Memory B cell (primary cell): ENCODE data around the gene OTOL1.

Experiments
- ATAC-seq: fragments of 150-1000 bp; cut with Tn5 transposase; 2 replicates; pipeline ENCODE4 v1.10.0; 2021; ENCODE audit warnings: low read depth, mild to moderate bottlenecking, moderate library complexity
- DNase-seq, 2 donors: peaks; one replicate each; pipeline ENCODE4 v3.0.0; 2022; ENCODE audit warnings: low spot score in 2 of 2
- H3K27ac Mint-ChIP-seq: one replicate; pipeline ENCODE4 v1.8.0; 2022; ENCODE audit warnings: mild to moderate bottlenecking, moderate library complexity, mixed read lengths
- H3K27me3 Mint-ChIP-seq: one replicate; pipeline ENCODE4 v1.8.0; 2022; ENCODE audit warnings: mixed read lengths
- H3K36me3 Mint-ChIP-seq: one replicate; pipeline ENCODE4 v1.8.0; 2022; ENCODE audit warnings: mild to moderate bottlenecking, mixed read lengths
- H3K4me1 Mint-ChIP-seq: one replicate; pipeline ENCODE4 v1.8.0; 2022; ENCODE audit warnings: mixed read lengths
- H3K4me3 Mint-ChIP-seq: one replicate; pipeline ENCODE4 v1.8.0; 2022; ENCODE audit warnings: mild to moderate bottlenecking, moderate library complexity, mixed read lengths
- H3K9me3 Mint-ChIP-seq: one replicate; pipeline ENCODE4 v1.8.0; 2022; ENCODE audit warnings: mixed read lengths

The OTOL1 gene

DNA sequence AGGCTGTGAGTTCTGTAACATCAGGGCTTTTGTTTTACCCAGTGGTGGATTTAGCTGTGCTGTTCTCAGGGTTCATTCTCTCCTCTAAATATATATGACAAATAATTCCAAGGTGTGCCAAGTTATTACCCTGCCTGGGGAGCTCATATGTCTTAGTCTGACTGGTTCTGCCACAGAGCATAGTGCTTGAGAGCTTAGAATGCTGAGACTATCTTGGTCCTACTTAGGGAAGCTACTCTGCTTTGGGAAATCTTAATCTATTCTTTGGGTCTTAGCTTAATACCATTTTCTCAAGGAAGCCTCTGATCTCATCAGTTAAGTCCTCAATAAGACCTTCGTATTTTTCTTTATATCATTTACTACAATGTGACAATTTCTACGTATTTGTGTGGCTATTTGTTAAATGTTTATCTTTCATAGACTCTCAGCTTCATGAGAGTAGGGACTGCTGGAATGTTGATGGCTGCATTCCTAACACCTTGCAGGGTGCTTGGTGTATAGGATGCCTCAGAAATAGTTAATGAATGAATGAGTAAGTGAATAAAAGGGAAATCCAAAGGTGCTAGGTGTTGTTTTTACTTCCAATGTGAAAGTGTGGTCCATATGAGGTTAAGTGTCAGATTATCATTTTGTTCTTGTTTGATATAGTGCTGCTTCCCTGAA is 1.8 kb downstream of the OTOL1 start:
- H3K27ac Mint-ChIP-seq = no peak overlapping the region
- H3K4me1 Mint-ChIP-seq = no peaks in the 10 kb centered on the region
- H3K27me3 Mint-ChIP-seq = no peaks in the 10 kb centered on the region
- no peaks in the 10 kb centered on the region for H3K36me3 Mint-ChIP-seq
- no peaks in the 10 kb centered on the region for H3K9me3 Mint-ChIP-seq
- no peak for ATAC-seq
- no peak overlapping the region for H3K4me3 Mint-ChIP-seq
- no peak for DNase-seq

DNA sequence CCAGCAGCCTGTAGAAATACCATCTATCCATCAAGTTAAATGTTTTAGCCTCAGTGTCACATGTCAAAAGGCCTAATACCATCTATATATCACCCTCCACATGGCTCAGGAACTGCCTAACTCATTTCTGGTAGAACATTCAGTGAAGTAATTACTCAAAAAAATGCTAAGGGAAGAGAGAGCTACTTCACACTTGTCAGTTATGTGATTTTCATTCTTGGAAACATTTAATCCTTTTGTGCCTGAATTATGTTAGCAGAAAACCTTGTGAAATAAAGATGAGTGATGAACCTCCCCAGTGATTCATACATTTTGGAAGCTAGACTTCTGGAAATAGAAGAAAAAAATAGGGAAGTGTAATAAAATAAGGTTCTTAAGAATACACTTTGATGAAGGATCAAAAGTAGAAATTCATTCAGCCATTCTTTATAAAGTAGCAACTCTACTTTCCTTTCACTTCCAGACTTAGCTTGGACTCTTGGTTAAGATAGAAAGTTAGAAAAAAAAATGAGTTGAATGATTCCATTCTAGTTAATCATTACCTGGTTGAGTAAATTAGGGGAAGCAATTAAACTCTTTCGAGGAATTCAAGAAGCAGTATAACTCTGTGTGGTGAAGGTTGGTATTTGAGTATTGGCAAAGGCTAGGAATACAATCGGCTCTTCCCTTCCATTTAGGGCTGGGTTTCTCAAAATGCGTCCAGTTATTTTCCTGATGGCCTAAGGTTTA is 3.6 kb downstream of the OTOL1 start:
- Mint-ChIP-seq H3K36me3 (no peaks in the 10 kb centered on the region), H3K27ac (no peak overlapping the region), H3K27me3 (no peaks in the 10 kb centered on the region), H3K4me1 (no peaks in the 10 kb centered on the region), H3K4me3 (no peak overlapping the region), H3K9me3 (no peaks in the 10 kb centered on the region)
- ATAC-seq (no peak), DNase-seq (no peak)

DNA sequence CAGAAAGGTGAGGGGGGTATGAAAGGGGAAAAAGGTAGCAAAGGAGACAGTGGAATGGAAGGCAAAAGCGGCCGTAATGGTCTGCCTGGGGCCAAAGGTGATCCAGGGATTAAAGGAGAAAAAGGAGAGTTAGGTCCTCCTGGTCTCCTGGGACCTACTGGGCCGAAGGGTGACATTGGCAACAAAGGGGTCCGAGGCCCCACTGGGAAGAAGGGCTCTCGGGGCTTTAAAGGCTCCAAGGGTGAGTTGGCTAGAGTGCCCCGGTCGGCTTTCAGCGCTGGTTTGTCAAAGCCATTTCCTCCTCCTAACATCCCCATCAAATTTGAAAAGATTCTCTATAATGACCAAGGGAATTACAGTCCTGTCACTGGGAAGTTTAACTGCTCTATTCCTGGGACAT is 6.7 kb downstream of the OTOL1 start:
- Mint-ChIP-seq H3K4me3 (no peak overlapping the region), H3K27ac (no peak overlapping the region), H3K4me1 (no peaks in the 10 kb centered on the region), H3K27me3 (no peaks in the 10 kb centered on the region), H3K9me3 (no peaks in the 10 kb centered on the region), H3K36me3 (no peaks in the 10 kb centered on the region)
- no peak for DNase-seq
- no peak for ATAC-seq

DNA sequence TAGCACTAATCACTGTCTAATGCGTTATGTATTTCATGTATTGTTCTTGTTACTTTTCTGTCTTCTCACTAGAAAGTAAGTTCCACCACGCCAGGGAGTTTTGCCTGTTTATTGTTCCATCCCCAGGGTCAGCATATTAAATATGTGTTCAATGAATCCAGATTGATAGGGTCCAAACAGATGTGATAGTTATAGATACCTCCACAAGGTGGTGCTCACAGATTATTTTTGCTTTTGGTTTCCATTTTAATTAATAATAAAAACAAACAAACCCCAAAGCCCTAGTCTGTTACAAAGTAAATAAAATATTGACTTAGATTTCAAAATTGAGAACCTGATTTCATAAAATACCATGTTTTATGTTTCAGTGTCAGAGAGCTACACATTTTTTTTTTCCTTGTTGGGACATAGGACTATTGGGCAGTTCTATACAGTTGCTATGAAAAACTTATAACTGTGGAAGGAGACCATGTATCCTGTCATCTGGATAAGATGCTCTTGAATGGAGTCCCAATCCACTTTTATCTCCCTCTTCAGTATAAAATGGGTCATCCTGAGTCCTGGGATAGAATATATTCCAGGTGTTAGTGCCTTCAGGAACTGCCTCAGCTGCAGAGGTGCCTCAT is 12.4 kb downstream of the OTOL1 start:
- H3K4me1 Mint-ChIP-seq = peaks cover 2% of the 10 kb centered on the region
- no peak overlapping the region for H3K4me3 Mint-ChIP-seq
- no peaks in the 10 kb centered on the region for H3K36me3 Mint-ChIP-seq
- no peak overlapping the region for H3K27ac Mint-ChIP-seq
- ATAC-seq = no peak
- no peaks in the 10 kb centered on the region for H3K27me3 Mint-ChIP-seq
- DNase-seq = no peak
- H3K9me3 Mint-ChIP-seq = no peaks in the 10 kb centered on the region

DNA sequence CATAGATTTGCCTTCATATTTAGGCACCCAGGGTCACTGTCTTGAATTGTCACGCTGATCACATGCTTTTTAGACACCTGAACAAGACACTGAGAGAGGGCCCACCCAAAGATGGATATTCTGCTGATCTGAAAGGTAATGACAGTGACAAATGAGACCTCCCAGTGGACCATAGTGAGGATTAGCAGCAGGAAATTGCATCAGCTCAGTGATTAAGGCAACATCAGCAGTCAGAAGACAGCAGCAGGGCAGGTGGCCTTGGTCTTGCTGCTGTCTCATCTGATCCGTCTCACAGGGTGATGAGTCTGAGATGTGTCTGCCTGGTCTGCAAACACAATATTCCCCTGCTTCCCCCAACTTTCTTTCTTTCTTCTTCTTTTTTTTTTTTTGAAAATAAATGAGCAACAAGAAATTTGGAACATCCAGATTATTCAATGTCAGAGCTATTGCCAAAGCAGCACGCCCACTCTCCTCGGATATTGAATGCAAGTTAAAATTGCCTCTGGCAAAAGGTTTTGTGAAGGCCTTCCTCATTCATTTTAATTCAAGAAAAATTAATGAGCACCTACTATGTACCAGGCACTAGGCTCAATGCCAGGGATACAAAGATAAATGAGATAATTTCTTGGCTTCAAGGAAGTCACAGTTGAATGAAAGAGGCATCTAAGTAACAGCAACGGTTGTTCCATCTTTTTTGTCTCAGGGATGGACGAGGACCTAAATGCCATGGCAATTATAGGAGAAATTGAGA is 14.1 kb downstream of the OTOL1 start:
- no peaks in the 10 kb centered on the region for H3K36me3 Mint-ChIP-seq
- H3K9me3 Mint-ChIP-seq = no peaks in the 10 kb centered on the region
- no peak overlapping the region for H3K27ac Mint-ChIP-seq
- no peak overlapping the region for H3K4me3 Mint-ChIP-seq
- ATAC-seq = no peak
- H3K4me1 Mint-ChIP-seq = peaks cover 2% of the 10 kb centered on the region
- no peaks in the 10 kb centered on the region for H3K27me3 Mint-ChIP-seq
- no peak for DNase-seq

DNA sequence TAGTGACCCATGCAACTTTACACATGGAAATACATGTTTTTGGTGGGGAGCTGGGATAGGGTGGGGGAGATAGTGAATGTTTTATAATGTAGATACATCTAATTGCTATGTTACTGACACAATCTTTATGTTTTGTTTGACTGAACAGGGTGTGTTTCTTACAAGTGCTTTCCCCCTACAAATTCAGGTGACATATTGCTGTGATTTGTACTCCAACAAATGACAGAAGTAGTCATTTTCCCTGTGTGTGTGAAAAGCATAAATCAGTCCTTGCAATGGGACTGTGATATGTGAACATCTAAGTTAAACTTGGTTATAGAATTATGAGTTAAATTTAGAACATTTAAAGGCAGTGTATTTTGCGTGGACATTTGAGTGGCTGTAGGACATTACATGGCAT is 27.3 kb downstream of the OTOL1 start:
- DNase-seq (no peak), ATAC-seq (no peak)
- peaks cover 2% of the 10 kb centered on the region for H3K9me3 Mint-ChIP-seq
- no peak overlapping the region for H3K4me3 Mint-ChIP-seq
- no peaks in the 10 kb centered on the region for H3K27me3 Mint-ChIP-seq
- no peaks in the 10 kb centered on the region for H3K4me1 Mint-ChIP-seq
- H3K27ac Mint-ChIP-seq = no peak overlapping the region
- no peaks in the 10 kb centered on the region for H3K36me3 Mint-ChIP-seq

DNA sequence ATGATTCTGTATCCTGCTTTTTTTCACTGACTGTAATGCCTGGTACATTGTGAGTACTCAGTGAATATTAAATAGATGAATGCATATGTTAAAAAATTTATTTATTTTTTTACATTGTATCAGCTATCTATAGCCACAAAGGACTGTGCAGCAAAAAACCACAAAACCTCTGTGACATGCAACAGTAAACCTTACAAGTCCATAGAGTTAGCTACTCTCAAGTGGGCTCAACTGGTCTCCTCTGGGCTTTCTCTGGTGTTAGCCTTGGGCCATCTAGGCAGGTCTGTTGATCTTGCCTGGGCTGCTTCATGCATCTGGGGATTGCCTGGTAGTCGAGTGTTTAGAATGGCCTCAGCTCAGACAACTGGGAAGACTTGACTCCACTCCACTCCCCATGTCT is 35.3 kb downstream of the OTOL1 start:
- Mint-ChIP-seq H3K27me3 (no peaks in the 10 kb centered on the region), H3K4me3 (no peak overlapping the region), H3K27ac (no peak overlapping the region), H3K36me3 (no peaks in the 10 kb centered on the region), H3K4me1 (no peaks in the 10 kb centered on the region), H3K9me3 (no peaks in the 10 kb centered on the region)
- DNase-seq = no peak
- ATAC-seq = no peak

DNA sequence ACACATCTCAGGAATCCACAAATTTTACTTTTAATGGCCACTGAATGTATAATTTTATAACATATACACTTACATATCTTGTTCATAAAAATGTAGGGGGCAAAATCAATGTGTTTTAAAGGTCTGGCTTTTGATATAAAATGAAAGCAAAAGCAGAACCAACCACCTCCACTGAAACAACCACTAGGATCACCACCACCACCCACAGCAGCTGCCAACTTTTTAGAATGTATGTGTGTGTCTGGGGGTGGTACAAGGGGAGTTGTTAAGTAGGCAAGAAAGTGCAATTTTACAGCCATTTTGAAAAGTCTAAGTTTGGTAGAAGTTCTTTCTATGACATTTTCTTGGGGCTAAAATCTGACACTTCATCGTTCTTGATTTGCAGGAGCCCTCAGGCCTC is 44.0 kb downstream of the OTOL1 start:
- no peak for ATAC-seq

DNA sequence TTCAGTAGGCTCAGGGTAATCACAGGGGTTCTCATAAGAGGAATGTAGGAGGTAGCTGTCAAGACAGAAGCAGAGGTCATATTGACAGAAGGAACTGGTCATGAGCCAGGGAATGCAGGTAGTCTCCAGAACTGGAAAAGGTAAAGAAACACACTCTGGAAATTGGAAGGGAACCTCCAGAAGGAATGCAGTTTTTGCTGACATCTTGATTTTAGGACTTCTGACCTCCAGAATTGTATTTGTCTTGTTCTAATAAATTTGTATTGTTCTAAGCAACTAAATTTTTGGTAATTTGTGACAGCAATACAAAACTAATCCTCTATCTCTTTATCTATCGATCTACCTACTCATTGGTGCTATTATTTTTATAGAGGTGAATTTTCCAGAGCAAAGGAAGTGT is 49.2 kb downstream of the OTOL1 start:
- Mint-ChIP-seq H3K9me3 (no peaks in the 10 kb centered on the region), H3K36me3 (no peaks in the 10 kb centered on the region), H3K4me1 (no peaks in the 10 kb centered on the region), H3K27me3 (no peaks in the 10 kb centered on the region), H3K4me3 (no peak overlapping the region), H3K27ac (no peak overlapping the region)
- DNase-seq = no peak
- ATAC-seq = no peak

More for the DNA sequence above, 44.0 kb downstream of the OTOL1 start:
- peaks cover 1% of the 10 kb centered on the region for H3K9me3 Mint-ChIP-seq
- H3K36me3 Mint-ChIP-seq = no peaks in the 10 kb centered on the region
- H3K4me3 Mint-ChIP-seq = no peak overlapping the region
- no peak for DNase-seq
- no peaks in the 10 kb centered on the region for H3K27me3 Mint-ChIP-seq
- no peaks in the 10 kb centered on the region for H3K4me1 Mint-ChIP-seq
- no peak overlapping the region for H3K27ac Mint-ChIP-seq

DNA sequence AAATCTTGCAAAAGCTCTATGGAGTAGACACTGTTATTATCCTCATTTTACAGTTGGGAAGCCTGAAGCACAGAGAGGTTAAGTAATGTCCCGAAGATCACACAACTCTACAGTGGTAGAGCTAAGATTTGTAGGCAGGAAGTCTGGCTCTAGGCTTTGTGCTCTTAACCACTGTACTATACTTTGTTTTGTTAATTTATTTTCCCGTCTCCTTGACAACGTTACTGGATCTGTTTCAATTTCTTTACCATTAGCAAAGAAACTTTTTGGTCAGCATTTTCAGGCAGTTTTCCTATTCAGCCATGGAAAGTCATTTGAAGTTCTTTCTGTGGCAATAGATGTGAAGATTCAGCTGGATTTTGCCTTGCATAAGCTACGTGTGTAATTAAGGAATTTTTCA is 51.7 kb downstream of the OTOL1 start:
- ATAC-seq (no peak), DNase-seq (no peak)
- Mint-ChIP-seq H3K27ac (no peak overlapping the region), H3K4me3 (no peak overlapping the region), H3K4me1 (no peaks in the 10 kb centered on the region), H3K36me3 (no peaks in the 10 kb centered on the region), H3K9me3 (no peaks in the 10 kb centered on the region), H3K27me3 (peaks cover under 1% of the 10 kb centered on the region)

DNA sequence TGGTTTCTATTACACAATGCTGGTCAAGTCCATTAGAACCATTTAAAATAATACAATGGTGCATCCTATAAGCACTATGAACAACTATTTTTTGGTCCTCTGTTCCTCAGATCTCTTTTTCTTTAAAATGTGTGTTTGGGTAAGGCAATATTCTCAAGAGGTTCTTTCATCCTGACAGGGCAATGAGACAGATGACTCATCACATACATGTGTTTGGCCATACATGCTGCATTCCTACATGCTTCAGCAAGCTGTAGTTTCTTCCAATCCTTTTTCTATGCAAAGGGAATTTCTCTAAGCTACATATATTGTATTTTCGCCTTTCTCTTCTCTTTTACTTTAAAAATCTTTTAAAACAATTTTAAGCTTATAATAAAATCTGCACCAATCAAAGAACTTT is 52.7 kb downstream of the OTOL1 start:
- no peaks in the 10 kb centered on the region for H3K9me3 Mint-ChIP-seq
- no peaks in the 10 kb centered on the region for H3K4me1 Mint-ChIP-seq
- no peaks in the 10 kb centered on the region for H3K36me3 Mint-ChIP-seq
- no peak for ATAC-seq
- H3K27ac Mint-ChIP-seq = no peak overlapping the region
- peaks cover 2% of the 10 kb centered on the region for H3K27me3 Mint-ChIP-seq
- H3K4me3 Mint-ChIP-seq = no peak overlapping the region
- no peak for DNase-seq

DNA sequence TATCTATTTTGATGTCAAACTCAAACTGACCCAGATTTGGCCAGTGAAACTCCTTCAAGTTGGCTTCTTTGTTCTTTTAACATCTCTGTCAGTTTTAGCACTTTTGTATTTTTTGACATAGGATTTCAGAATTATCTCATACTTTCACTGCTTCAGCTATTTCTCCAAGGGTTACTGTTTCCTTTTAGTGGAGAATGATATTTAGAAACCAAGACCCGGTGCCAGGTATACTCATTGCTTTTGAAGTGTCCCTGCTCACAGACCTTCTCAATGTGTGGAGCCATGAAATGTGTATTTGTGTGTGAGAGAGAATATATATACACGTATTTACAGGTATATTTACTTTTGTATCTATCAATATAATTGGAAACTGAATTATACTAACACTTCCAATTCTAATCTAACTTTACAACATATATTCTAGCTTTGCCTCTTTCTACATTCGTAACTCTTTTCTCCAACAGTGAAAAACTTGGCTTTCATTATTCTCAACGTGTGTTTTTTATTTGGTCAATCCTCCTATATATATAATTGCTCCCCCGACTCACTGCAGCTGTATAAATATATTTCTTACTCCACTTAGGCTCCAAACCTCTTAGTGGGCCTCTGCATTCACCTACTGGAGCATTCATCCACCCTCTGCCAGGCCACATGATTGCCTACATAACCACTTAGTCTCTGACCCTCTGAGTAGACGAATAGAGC is 54.0 kb downstream of the OTOL1 start:
- no peak overlapping the region for H3K4me3 Mint-ChIP-seq

DNA sequence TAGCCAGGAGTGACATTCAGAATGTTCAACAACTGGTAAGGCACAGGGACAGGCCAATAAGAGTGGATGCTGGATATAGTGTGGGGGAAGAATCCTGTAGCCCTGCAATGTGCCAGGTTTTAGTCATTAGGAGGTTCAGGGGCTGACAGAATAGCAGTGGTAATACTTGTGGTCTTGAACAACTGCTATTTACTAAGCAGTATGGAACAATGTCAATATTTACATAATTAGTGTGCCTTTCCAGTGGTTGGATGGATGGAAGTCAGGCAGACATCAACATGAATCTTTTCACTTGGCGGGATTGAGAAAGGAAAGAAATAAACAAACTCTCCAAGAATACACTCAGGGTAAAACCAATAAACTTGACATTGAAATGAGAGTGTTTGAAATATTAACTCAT is 55.1 kb downstream of the OTOL1 start:
- H3K4me1 Mint-ChIP-seq = no peaks in the 10 kb centered on the region
- DNase-seq (no peak), ATAC-seq (no peak)
- no peaks in the 10 kb centered on the region for H3K36me3 Mint-ChIP-seq
- H3K4me3 Mint-ChIP-seq = no peak overlapping the region
- peaks cover 2% of the 10 kb centered on the region for H3K27me3 Mint-ChIP-seq
- H3K9me3 Mint-ChIP-seq = no peaks in the 10 kb centered on the region
- H3K27ac Mint-ChIP-seq = no peak overlapping the region

More for the DNA sequence above, 54.0 kb downstream of the OTOL1 start:
- no peaks in the 10 kb centered on the region for H3K36me3 Mint-ChIP-seq
- no peaks in the 10 kb centered on the region for H3K4me1 Mint-ChIP-seq
- DNase-seq = no peak
- H3K27ac Mint-ChIP-seq = no peak overlapping the region
- H3K9me3 Mint-ChIP-seq = no peaks in the 10 kb centered on the region
- peaks cover 2% of the 10 kb centered on the region for H3K27me3 Mint-ChIP-seq
- no peak for ATAC-seq
